NB4 (cell line): ENCODE data around the gene HSPB8.

Experiments
- DNase-seq: peaks from one replicate; pipeline ENCODE4 v3.0.0; 2010; ENCODE audit warnings: low read depth
- H3K4me3 ChIP-seq: one replicate; pipeline ENCODE4 v1.5.1; 2011; ENCODE audit warnings: mild to moderate bottlenecking, low read depth, low read length, moderate library complexity
- CTCF ChIP-seq: IDR thresholded peaks from one replicate; pipeline ENCODE4 v1.5.1; 2012; ENCODE audit warnings: low read depth, low read length
- MAX ChIP-seq: IDR thresholded peaks from 2 replicates; pipeline ENCODE4 v1.6.1; 2011; ENCODE audit warnings: low read depth, low read length
- MYC ChIP-seq: IDR thresholded peaks from 2 replicates; pipeline ENCODE4 v1.6.1; 2011; ENCODE audit warnings: low read depth, low read length
- POLR2A ChIP-seq: IDR thresholded peaks from 2 replicates; pipeline ENCODE4 v1.6.1; 2011; ENCODE audit warnings: mild to moderate bottlenecking; ENCODE audit not compliant: insufficient read length; ENCODE audit errors: extremely low read depth

Gene HSPB8

GRCh38 chr12:119230807-119231206, 52.1 kb downstream of the HSPB8 start:
- no peak for DNase-seq
- H3K4me3 ChIP-seq, result no peak overlapping the region

GRCh38 chr12:119231774-119232173, 53.0 kb downstream of the HSPB8 start:
- no peak for TF ChIP-seq MYC
- no peak for TF ChIP-seq MAX
- no peak for TF ChIP-seq POLR2A
- TF ChIP-seq CTCF, result no peak
- H3K4me3 ChIP-seq, result no peak overlapping the region
- no peak for DNase-seq

More at GRCh38 chr12:119230807-119231206, 52.1 kb downstream of the HSPB8 start:
- TF ChIP-seq CTCF (no peak), MAX (no peak), POLR2A (no peak), MYC (no peak)

- no peak for DNase-seq
- TF ChIP-seq MAX, result no peak
- TF ChIP-seq CTCF, result peak; percentile 23
- no peak for TF ChIP-seq MYC
- no peak for TF ChIP-seq POLR2A
- H3K4me3 ChIP-seq, result no peak overlapping the region
Measured at GRCh38 chr12:119235197-119235751, 56.5 kb downstream of the HSPB8 start.

GRCh38 chr12:119236372-119236771, 57.6 kb downstream of the HSPB8 start:
- no peak for DNase-seq
- H3K4me3 ChIP-seq, result no peak overlapping the region
- no peak for TF ChIP-seq POLR2A
- TF ChIP-seq CTCF, result no peak
- TF ChIP-seq MYC, result no peak
- no peak for TF ChIP-seq MAX

GRCh38 chr12:119239040-119239439, 60.3 kb downstream of the HSPB8 start:
- TF ChIP-seq MYC, result no peak
- TF ChIP-seq CTCF, result no peak
- TF ChIP-seq MAX, result no peak
- TF ChIP-seq POLR2A, result no peak
- no peak for DNase-seq
- no peak overlapping the region for H3K4me3 ChIP-seq

- DNase-seq, result no peak
- TF ChIP-seq MAX (no peak), POLR2A (no peak), MYC (no peak), CTCF (no peak)
- H3K4me3 ChIP-seq, result no peak overlapping the region
Measured at GRCh38 chr12:119241049-119241448, 62.3 kb downstream of the HSPB8 start.
